Upper lobe of left lung (tissue), 4 donors: ENCODE results near the gene NAV2.

ENCODE experiments used
- EP300 ChIP-seq, 4 donors: sonication (generic); formaldehyde crosslinking; IDR thresholded peaks; one replicate each; pipeline ENCODE4 v1.5.1; 2017; ENCODE audit warnings: antibody characterized with exemption in 4 of 4, control low read depth in 2 of 4
- POLR2A ChIP-seq, 4 donors: fragments of 450-650 bp; IDR thresholded peaks; one replicate each; pipeline ENCODE4 v1.5.1; 2016 to 2017; ENCODE audit warnings: antibody characterized with exemption in 4 of 4, mild to moderate bottlenecking in 2 of 4
- POLR2AphosphoS5 ChIP-seq, 2 donors: sonication (generic); formaldehyde crosslinking; IDR thresholded peaks; one replicate each; pipeline ENCODE4 v1.5.1; 2017; ENCODE audit warnings: antibody characterized with exemption in 2 of 2
- TF ChIP-seq, protein P1 (sequence below), 6 experiments: fragments of 450-650 bp in 4 of 6; fragments of 200-600 bp in 2 of 6; sonication (generic) in 2 of 6; IDR thresholded peaks; one replicate each; pipeline ENCODE4 v1.5.1; 2016 to 2019; ENCODE audit warnings: antibody characterized with exemption in 6 of 6

DNA sequence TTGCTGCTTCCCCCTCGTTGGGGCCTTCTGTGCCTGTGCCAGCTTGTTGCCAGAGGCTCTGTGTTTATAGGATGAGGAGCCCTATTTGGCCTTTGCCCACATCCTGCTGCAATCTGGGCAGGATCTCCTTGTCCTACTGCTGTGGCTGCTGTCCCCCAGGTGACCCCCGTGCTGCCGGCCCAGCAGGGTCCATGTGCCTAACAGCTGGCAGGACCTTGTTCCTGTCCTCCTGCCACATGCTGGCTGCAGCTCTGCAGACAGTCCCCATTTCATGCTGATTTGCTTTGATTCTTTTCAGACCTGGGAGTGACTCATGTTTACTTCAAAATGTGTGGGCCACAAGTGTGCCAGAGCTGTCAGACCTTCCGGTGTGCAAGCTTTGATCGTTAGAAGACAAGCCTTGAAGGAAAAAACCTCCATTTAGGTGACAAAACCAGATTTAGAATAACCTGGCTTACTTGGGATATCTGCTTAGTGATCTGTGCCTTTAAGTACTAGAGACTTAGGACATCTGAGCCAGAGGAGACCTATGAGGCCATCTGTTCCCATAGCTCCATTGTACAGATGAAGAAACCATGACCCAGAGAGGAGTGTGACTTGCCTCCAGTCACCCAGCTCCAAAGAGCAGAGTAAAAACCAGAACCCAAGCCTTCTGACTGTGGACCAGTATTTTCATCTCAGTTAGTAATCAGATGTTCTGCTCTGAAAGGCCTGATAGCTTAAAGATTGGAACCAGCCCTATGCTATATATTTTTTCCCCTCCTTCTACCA is 11.1 kb downstream of the NAV2 start:
- TF ChIP-seq POLR2AphosphoS5 (IDR thresholded peaks at IDR 0.05) (peak in 1 of 2 donors; percentile 25), EP300 (IDR thresholded peaks at IDR 0.05) (no peak), POLR2A (IDR thresholded peaks at IDR 0.05) (no peak)
- TF ChIP-seq, protein P1, sequence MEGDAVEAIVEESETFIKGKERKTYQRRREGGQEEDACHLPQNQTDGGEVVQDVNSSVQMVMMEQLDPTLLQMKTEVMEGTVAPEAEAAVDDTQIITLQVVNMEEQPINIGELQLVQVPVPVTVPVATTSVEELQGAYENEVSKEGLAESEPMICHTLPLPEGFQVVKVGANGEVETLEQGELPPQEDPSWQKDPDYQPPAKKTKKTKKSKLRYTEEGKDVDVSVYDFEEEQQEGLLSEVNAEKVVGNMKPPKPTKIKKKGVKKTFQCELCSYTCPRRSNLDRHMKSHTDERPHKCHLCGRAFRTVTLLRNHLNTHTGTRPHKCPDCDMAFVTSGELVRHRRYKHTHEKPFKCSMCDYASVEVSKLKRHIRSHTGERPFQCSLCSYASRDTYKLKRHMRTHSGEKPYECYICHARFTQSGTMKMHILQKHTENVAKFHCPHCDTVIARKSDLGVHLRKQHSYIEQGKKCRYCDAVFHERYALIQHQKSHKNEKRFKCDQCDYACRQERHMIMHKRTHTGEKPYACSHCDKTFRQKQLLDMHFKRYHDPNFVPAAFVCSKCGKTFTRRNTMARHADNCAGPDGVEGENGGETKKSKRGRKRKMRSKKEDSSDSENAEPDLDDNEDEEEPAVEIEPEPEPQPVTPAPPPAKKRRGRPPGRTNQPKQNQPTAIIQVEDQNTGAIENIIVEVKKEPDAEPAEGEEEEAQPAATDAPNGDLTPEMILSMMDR (IDR thresholded peaks at IDR 0.05), result no peak
